DND-41 (cell line): ENCODE measurements around the gene SLC3A2.

Experiments used
- EZH2 ChIP-seq: IDR thresholded peaks from 3 replicates; pipeline ENCODE4 v1.6.1; 2012; ENCODE audit warnings: borderline replicate concordance, low read depth, mild to moderate bottlenecking, moderate library complexity, low read length, inconsistent platforms; ENCODE audit not compliant: severe bottlenecking
- TF ChIP-seq, protein P1 (sequence below): IDR thresholded peaks from 2 replicates; pipeline ENCODE4 v1.5.1; 2012; ENCODE audit warnings: borderline replicate concordance, low read length, moderate library complexity, mild to moderate bottlenecking; ENCODE audit not compliant: poor library complexity, severe bottlenecking; ENCODE audit errors: extremely low read depth

DNA sequence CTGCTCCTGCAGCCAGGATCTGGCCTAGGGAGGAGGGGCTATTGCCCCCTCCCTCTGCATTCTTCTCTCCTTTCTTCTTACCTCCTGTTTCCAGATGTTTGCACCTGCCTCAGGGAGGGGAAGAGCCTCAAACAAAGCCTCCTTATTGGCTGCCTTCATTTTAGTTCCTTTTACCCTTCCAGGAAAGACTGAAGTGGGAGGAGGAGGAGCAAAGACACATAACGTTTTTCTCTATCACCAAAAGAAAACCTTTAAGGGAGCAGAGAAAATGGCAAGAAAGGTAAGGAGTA lies 53.7 kb downstream of the SLC3A2 start:
- TF ChIP-seq, protein P1, sequence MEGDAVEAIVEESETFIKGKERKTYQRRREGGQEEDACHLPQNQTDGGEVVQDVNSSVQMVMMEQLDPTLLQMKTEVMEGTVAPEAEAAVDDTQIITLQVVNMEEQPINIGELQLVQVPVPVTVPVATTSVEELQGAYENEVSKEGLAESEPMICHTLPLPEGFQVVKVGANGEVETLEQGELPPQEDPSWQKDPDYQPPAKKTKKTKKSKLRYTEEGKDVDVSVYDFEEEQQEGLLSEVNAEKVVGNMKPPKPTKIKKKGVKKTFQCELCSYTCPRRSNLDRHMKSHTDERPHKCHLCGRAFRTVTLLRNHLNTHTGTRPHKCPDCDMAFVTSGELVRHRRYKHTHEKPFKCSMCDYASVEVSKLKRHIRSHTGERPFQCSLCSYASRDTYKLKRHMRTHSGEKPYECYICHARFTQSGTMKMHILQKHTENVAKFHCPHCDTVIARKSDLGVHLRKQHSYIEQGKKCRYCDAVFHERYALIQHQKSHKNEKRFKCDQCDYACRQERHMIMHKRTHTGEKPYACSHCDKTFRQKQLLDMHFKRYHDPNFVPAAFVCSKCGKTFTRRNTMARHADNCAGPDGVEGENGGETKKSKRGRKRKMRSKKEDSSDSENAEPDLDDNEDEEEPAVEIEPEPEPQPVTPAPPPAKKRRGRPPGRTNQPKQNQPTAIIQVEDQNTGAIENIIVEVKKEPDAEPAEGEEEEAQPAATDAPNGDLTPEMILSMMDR: no peak
- TF ChIP-seq EZH2: no peak
